ENCODE data around the gene TEX26.

Gene TEX26

DNA sequence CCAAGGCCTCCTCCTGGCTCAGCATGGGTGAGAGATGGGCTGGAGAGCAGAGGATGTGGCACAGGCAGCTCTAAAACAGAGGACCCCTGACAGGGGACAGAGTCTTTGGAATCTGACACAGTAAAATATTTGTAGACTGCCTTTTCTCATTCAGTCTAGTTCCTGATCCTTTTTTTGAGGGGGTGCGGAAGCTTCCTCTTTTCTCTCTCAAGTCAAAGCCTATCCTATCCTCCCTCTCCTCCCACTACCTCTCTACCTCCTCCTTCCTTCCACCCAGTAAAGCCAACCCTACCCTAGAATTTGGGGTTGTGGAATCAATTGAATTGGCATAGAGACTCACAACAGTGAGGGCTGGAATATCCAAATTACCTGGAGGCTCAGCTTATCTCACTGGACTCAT lies 82.0 kb downstream of the TEX26 start:
- no peak for DNase-seq

DNA sequence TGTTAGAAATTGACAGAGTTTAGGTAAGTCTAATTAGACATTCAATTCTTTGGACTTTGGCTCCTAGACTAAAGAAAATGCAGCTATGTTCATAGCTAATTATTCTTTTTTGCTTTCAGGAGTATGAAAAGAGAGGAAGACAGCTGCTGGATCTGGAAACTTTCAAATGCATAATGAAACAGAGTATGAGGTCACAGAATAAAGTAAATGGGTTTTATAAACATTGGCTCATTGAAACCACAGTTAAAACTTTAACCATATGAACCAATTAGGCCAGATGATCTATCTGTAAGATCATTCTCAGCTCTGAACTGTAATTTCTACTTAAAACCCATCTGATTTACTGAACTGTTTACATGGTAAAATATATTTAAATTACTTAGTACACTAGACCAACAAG lies 82.7 kb downstream of the TEX26 start:
- no peak for DNase-seq

DNA sequence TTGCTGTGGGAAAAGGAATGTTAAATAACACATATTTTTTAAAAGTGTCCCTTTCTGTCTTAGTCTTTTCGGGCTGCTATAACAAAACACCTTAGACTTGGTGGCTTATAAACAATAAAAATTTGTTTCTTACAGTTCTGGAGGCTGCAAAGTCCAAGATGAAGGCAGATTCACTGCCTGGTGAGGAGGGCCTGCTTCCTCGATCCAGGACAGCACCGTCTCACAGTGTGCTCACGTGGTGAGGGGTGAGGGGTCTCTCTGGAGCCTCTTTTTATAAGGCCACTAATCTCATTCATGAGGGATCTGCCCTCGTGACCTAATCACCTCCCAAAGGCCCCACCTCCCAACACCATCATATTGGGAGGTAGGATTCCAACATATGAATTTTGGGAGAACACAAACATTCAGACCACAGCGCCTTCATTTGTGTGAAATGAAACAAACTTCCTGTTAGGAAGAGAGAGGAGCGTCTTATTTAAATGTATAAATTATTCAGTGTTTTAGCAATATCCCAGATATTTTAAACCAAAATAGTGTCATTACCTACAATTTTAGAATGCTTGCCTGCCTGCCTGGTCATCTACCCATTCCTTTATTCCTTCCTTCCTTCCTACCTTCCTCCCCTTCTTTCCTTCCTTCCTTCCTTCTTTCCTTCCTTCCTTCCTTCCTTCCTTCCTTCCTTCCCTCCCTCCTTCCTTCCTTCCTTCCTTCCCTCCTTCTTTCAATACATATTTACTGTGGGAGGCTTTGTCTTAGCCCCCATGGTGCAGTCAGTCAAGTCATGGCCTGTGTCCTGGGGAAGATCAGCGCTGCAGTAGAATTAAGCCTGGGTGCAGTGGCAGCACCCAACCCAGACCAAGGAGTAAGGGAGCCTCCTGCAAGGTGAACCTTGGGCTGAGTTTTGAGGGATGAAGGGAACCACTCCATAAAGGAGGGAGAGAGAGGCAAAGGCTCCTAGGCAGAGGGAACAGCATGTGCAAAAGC lies 84.2 kb downstream of the TEX26 start:
- no peak for DNase-seq

DNA sequence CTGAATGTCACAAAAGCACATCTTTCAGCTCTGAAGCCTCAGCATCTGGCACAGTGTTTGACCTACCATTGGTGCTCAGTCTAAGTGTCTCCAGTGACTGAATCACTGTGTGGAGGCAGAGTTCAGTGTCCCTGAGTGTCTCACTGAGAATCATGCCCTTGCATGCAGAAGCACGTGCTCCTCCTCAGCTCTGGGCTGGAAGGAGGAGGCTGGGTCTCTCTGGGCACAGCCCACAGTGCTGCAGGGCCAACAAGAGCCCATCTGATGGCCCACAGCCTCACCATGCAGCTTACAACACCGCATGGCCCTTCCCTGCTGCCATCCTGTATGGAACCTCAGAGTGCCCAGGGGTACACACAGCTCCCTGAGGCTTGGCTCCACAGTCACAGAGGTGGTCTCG lies 86.1 kb downstream of the TEX26 start:
- DNase-seq = no peak

DNA sequence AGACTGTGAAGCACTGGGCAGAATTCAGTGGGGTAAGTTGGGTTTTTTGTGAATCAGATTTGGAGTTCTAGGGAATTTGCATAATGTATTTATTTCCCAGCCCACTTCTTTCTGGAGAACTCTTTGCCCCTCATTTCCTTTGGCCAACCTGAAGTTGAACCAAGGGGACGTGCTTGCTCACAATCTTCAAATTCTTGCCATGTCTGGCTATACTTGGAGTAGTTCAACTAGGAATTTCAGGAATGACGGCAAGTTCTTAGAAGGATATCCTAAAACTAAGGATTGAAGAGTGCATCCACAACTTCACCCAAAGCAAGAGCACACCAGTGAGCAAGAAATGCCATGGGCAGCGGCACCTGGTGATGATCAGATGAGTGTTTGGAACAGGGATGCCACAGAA lies 88.5 kb downstream of the TEX26 start:
- DNase-seq = no peak

DNA sequence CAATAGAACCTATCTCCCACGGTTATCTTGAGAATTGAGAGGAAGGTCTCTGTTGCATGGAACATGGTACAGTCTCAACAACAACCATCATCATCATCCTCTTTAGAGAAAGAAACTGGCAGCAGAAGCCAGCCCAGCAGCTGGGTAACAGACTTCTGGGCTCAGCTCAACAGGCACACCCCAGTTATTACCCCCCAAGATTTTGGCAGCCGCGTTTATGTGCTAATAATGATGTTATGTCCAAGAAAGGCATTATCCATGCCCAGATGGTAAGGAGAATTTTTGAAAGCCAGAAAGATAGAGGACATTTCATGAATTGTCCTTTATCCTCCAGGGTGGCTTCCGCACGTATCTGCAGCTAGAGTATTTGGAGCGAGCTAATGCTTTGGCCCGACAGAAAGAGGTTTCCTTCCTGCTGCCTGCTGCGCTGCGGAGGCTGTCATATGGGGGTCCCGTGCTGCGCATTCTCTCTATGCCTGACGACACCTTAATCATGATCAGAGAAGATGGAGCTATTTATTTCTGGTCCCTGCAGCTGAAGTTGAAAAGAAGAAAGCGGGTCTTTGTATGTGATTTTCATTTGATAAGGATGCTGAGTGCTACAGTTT lies 89.9 kb downstream of the TEX26 start:
- no peak for DNase-seq

DNA sequence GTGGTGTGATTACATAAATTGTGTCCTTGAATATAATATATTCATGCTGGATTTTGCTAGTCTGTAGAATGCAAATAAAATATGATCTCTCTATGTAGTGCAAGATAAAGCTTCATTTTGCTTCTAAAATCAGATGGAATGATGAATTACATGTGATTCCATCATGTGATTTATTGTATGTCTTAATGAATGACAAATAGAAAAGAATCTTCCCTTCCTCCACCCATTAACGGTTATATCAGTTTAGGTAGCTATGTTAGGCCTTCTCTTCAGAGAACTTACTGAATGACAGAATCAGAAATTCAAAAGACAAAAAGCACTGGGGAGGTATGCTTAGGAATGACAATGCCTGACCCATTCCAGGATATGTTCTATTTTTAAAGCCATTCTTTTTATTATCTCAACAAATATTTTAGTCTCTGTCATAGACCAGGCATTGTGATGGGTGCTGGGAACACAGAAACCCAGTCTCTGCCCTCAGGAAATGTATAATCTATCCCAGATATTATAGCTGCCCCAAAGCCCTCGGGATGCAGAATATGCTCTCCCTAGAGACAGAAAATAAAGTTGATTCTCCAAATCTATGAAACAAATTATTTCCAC lies 90.6 kb downstream of the TEX26 start:
- no peak for DNase-seq

Data from NCI-H1417 (cell line).